MCF 10A (cell line): ENCODE results near the gene CCR7. TPM values are rescaled to one million over a fixed set of nuclear protein-coding genes. Genes with fewer than 3 reads are reported as not detected.

Source experiments
- BruUV-seq: library from RNA; stranded (reverse); fragments of 400-500 nt; replicated peaks from 2 replicates; lab custom pipeline; 2021; lab: Mats Ljungman, UMichigan
- CTCF ChIA-PET: fragments of 300-600 bp; sonication (Branson Sonifier 250); formaldehyde crosslinking; extraction: SDS; loops from one replicate; lab custom pipeline; 2021; ENCODE audit warnings: antibody characterized with exemption, inconsistent platforms; lab: Yijun Ruan, JAX
- POLR2A ChIA-PET: fragments of 300-600, 350-650 bp; sonication (Branson Sonifier 250); formaldehyde crosslinking; extraction: SDS; loops from one replicate; lab custom pipeline; 2020; ENCODE audit warnings: antibody characterized with exemption, inconsistent platforms; lab: Yijun Ruan, JAX
- DNase-seq: peaks from one replicate; pipeline ENCODE4 v3.0.0-alpha.2; 2018; ENCODE audit not compliant: unreplicated experiment
- H3K27ac Mint-ChIP-seq: one replicate; pipeline ENCODE4 v1.8.0; 2022; ENCODE audit warnings: mild to moderate bottlenecking, low read depth, mixed read lengths; ENCODE audit not compliant: unreplicated experiment
- H3K27me3 Mint-ChIP-seq: one replicate; pipeline ENCODE4 v1.8.0; 2022; ENCODE audit warnings: mixed read lengths; ENCODE audit not compliant: insufficient read depth, unreplicated experiment
- H3K36me3 Mint-ChIP-seq: one replicate; pipeline ENCODE4 v1.8.0; 2022; ENCODE audit warnings: mild to moderate bottlenecking, moderate library complexity, mixed read lengths; ENCODE audit not compliant: insufficient read depth, unreplicated experiment
- H3K4me1 Mint-ChIP-seq: one replicate; pipeline ENCODE4 v1.8.0; 2022; ENCODE audit warnings: mixed read lengths; ENCODE audit not compliant: insufficient read depth, unreplicated experiment
- H3K4me3 Mint-ChIP-seq: one replicate; pipeline ENCODE4 v1.8.0; 2022; ENCODE audit warnings: mild to moderate bottlenecking, moderate library complexity, mixed read lengths; ENCODE audit not compliant: unreplicated experiment
- H3K9me3 Mint-ChIP-seq: one replicate; pipeline ENCODE4 v1.8.0; 2022; ENCODE audit warnings: mixed read lengths; ENCODE audit not compliant: unreplicated experiment
- CTCF ChIP-seq: fragments of 200-600 bp; IDR thresholded peaks from one replicate; pipeline ENCODE4 v1.8.0; 2022; ENCODE audit warnings: antibody characterized with exemption, mild to moderate bottlenecking; ENCODE audit not compliant: unreplicated experiment
- intact Hi-C: fragments of 100-400 bp; cut with micrococcal nuclease; formaldehyde crosslinking; loops from 2 replicates; pipeline ENCODE4 v1.14.1; 2022
- total RNA-seq: library from RNA; stranded (reverse); gene quantifications from 2 replicates; pipeline ENCODE4 v1.2.3, GENCODE V29; 2022

Gene CCR7
- total RNA-seq, 1 experiment from 2014 or later, result not detected

- peaks cover 46% of the 10 kb centered on the region for H3K27me3 Mint-ChIP-seq
- no peak for DNase-seq
- intact Hi-C loops, result no loop called here
- no peak overlapping the region for H3K4me3 Mint-ChIP-seq
- POLR2A ChIA-PET, result interaction anchor here (0.7 to 3.7 kb wide), 7 partner anchors 12 to 90 kb away, joined by 3 to 46 read pairs (median 7); no protein-coding TSS in a partner anchor
- no peak for TF ChIP-seq CTCF
- H3K9me3 Mint-ChIP-seq, result no peaks in the 10 kb centered on the region
- CTCF ChIA-PET, result interaction anchor here (0.6 to 4.7 kb wide), 15 partner anchors 10 to 255 kb away, joined by 3 to 90 read pairs (median 5); no protein-coding TSS in a partner anchor
- BruUV-seq, result no TSS peak
- H3K27ac Mint-ChIP-seq, result no peak overlapping the region
- H3K4me1 Mint-ChIP-seq, result peaks cover 6% of the 10 kb centered on the region
- no peaks in the 10 kb centered on the region for H3K36me3 Mint-ChIP-seq
These were observed 3.9 kb downstream of the CCR7 start for GRCh38 chr17:40561294-40561870.

- H3K4me1 Mint-ChIP-seq, result peaks cover 6% of the 10 kb centered on the region
- peaks cover 46% of the 10 kb centered on the region for H3K27me3 Mint-ChIP-seq
- no peaks in the 10 kb centered on the region for H3K9me3 Mint-ChIP-seq
- no peaks in the 10 kb centered on the region for H3K36me3 Mint-ChIP-seq
- POLR2A ChIA-PET, result interaction anchor here (0.6 to 3.7 kb wide), 19 partner anchors 10 to 144 kb away, joined by 3 to 46 read pairs (median 6); partner anchors contain the start of gene TOP2A
- TF ChIP-seq CTCF, result no peak
- no TSS peak for BruUV-seq
- no peak overlapping the region for H3K4me3 Mint-ChIP-seq
- no peak overlapping the region for H3K27ac Mint-ChIP-seq
- intact Hi-C loops, result loop anchor here (1.0 kb wide), 4 partner anchors 27 to 202 kb away; no protein-coding TSS in a partner anchor
- CTCF ChIA-PET, result interaction anchor here (0.5 to 4.7 kb wide), 42 partner anchors 9 to 316 kb away, joined by 3 to 90 read pairs (median 5); no protein-coding TSS in a partner anchor
- no peak for DNase-seq
These were observed 4.5 kb downstream of the CCR7 start for GRCh38 chr17:40560592-40561293.

DNA sequence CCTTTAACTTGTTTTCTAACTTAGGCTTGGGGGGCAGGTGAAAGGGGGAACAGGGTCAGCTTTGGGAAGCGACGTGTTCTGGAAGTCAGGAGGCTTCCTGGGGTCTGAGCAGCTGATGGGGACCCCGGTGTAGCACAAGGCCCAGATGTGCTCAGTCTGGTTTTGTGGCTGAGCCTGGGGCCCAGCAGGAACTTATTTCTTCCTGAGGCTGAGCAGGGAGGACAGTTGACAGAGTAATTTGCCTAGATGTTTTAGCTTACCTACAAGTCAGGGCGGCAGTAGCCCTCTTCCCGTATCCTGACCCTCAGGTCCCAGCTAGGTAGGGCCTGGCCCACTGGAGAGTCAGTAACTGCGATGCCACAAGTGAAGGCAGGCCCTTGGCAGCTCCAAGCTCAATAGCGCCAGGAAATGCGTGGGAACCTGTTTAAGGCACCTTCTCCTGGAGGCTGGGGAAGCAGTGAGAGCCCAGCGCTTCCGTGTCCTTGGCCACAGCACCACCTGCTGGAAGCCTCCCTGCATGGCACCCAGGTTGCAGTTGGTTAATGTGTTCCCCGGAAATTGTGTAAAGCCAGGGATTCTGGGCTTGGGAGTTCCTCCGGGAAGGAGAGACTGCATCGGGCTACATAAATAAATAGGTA is 5.2 kb downstream of the CCR7 start:
- Mint-ChIP-seq H3K4me3 (no peak overlapping the region), H3K27me3 (peaks cover 41% of the 10 kb centered on the region), H3K9me3 (no peaks in the 10 kb centered on the region), H3K4me1 (peaks cover 6% of the 10 kb centered on the region), H3K36me3 (no peaks in the 10 kb centered on the region), H3K27ac (peak overlapping the region; percentile 8)
- TF ChIP-seq CTCF, result peak; percentile 97
- intact Hi-C loops, result loop anchor here (1.0 kb wide), 4 partner anchors 27 to 202 kb away; no protein-coding TSS in a partner anchor
- ChIA-PET CTCF (interaction anchor here (0.5 to 4.7 kb wide), 54 partner anchors 8 to 1672 kb away, joined by 3 to 90 read pairs (median 4); no protein-coding TSS in a partner anchor), POLR2A (interaction anchor here (0.5 to 3.7 kb wide), 22 partner anchors 9 to 160 kb away, joined by 3 to 46 read pairs (median 6); partner anchors contain the start of genes IGFBP4 and TOP2A)
- no TSS peak for BruUV-seq
- DNase-seq, result peak; percentile 98
